Subcutaneous adipose tissue (tissue), 4 donors: ENCODE results near the gene CEP170. TPM values are rescaled to one million over a fixed set of nuclear protein-coding genes. Genes with fewer than 3 reads are reported as not detected.

ENCODE experiments used
- CTCF ChIP-seq: fragments of 450-650 bp; IDR thresholded peaks from one replicate; pipeline ENCODE4 v1.5.1; 2016; ENCODE audit warnings: low read depth, mild to moderate bottlenecking, control low read depth, antibody characterized with exemption, moderate library complexity
- small RNA-seq: library from RNA; depleted of rRNA; stranded (forward); fragments of <200 nt; gene quantifications from one replicate; pipeline ENCODE3, GENCODE V24; 2016
- total RNA-seq, 4 donors: library from RNA; depleted of rRNA; stranded (reverse); fragments of >200 nt; gene quantifications; one replicate each; pipeline ENCODE4 v1.1.0, GENCODE V29; 2016

Gene CEP170
- total RNA-seq, 4 donors from 2014 or later: 49.7 to 136 (median 64.0) TPM

GRCh38 chr1:243213045-243213787 lies 41.9 kb downstream of the CEP170 start:
- TF ChIP-seq CTCF: no peak

- TF ChIP-seq CTCF: no peak
Measured at GRCh38 chr1:243179720-243180119, 75.4 kb downstream of the CEP170 start.

Small RNA genes within 50 kb of the gene (small RNA-seq; reads per million reads assigned to genes)
- not detected for gene RNU6-747P

Other genes starting within 250 kb of the CEP170 start
- 10 to 100 TPM; 44.6 to 74.5 (median 51.9) TPM for gene SDCCAG8, start 760 bp upstream of the CEP170 start, total RNA-seq